Mammary epithelial cell (primary cell): Measurements from ENCODE around the gene BEND7.

ENCODE experiments used
- EZH2 ChIP-seq: IDR thresholded peaks from 2 replicates; pipeline ENCODE4 v1.6.1; 2012; ENCODE audit warnings: low read length, inconsistent platforms, borderline replicate concordance
- TF ChIP-seq, protein P1 (sequence below), 2 donors: IDR thresholded peaks in 1 of 2; conservative IDR thresholded peaks in 1 of 2; 2 replicates each; pipeline ENCODE4 v1.5.1; 2011 to 2012; ENCODE audit warnings: inconsistent platforms in 2 of 2, low read length in 2 of 2, mild to moderate bottlenecking in 2 of 2, control low read depth in 1 of 2, low read depth in 1 of 2; ENCODE audit not compliant: insufficient read depth in 1 of 2; ENCODE audit errors: extremely low read depth in 1 of 2

GRCh38 chr10:13481690-13482089, 47.1 kb downstream of the BEND7 start:
- TF ChIP-seq, protein P1, sequence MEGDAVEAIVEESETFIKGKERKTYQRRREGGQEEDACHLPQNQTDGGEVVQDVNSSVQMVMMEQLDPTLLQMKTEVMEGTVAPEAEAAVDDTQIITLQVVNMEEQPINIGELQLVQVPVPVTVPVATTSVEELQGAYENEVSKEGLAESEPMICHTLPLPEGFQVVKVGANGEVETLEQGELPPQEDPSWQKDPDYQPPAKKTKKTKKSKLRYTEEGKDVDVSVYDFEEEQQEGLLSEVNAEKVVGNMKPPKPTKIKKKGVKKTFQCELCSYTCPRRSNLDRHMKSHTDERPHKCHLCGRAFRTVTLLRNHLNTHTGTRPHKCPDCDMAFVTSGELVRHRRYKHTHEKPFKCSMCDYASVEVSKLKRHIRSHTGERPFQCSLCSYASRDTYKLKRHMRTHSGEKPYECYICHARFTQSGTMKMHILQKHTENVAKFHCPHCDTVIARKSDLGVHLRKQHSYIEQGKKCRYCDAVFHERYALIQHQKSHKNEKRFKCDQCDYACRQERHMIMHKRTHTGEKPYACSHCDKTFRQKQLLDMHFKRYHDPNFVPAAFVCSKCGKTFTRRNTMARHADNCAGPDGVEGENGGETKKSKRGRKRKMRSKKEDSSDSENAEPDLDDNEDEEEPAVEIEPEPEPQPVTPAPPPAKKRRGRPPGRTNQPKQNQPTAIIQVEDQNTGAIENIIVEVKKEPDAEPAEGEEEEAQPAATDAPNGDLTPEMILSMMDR (conservative IDR thresholded peaks at IDR 0.05 in 1 of 2, IDR thresholded peaks at IDR 0.05 in 1 of 2; ENCODE audit: extremely low read depth in 1 of 2, insufficient read depth in 1 of 2, low read depth in 1 of 2, low read length in 2 of 2) = no peak
- TF ChIP-seq EZH2 = no peak
